ENCODE data around the gene MACROD2. TPM values are rescaled to one million over a fixed set of nuclear protein-coding genes. Genes with fewer than 3 reads are reported as not detected.

Gene MACROD2
- total RNA-seq, 1 donor from 2014 or later, result 3.5 TPM

GRCh38 chr20:14342918-14343317 is 347.6 kb downstream of the MACROD2 start:
- DNase-seq (ENCODE audit: low spot score in 2 of 2), result no peak
- no peak overlapping the region for H3K4me3 ChIP-seq
- no peaks in the 10 kb centered on the region for H3K27me3 ChIP-seq
- no peak overlapping the region for H3K27ac ChIP-seq
- TF ChIP-seq CTCF (IDR thresholded peaks at IDR 0.05), result no peak
- H3K4me1 ChIP-seq, result no peaks in the 10 kb centered on the region
- no peaks in the 10 kb centered on the region for H3K36me3 ChIP-seq
- intact Hi-C loops (cut with DNase I), result no loop called here
- H3K9me3 ChIP-seq, result no peaks in the 10 kb centered on the region

- no peak overlapping the region for H3K27ac ChIP-seq
- intact Hi-C loops (cut with DNase I), result no loop called here
- H3K27me3 ChIP-seq, result no peaks in the 10 kb centered on the region
These were observed 348.3 kb downstream of the MACROD2 start for GRCh38 chr20:14343491-14344065.

GRCh38 chr20:14344746-14345145 is 349.4 kb downstream of the MACROD2 start:
- intact Hi-C loops (cut with DNase I), result no loop called here

More at GRCh38 chr20:14343491-14344065, 348.3 kb downstream of the MACROD2 start:
- no peaks in the 10 kb centered on the region for H3K9me3 ChIP-seq
- no peak for DNase-seq (ENCODE audit: low spot score in 2 of 2)
- no peaks in the 10 kb centered on the region for H3K4me1 ChIP-seq
- no peak overlapping the region for H3K4me3 ChIP-seq
- no peak for TF ChIP-seq CTCF (IDR thresholded peaks at IDR 0.05)
- no peaks in the 10 kb centered on the region for H3K36me3 ChIP-seq

GRCh38 chr20:14355791-14356190 is 360.5 kb downstream of the MACROD2 start:
- DNase-seq (ENCODE audit: low spot score in 2 of 2), result no peak
- Histone ChIP-seq H3K4me1 (no peaks in the 10 kb centered on the region), H3K27ac (no peak overlapping the region), H3K4me3 (no peak overlapping the region), H3K36me3 (no peaks in the 10 kb centered on the region), H3K9me3 (no peaks in the 10 kb centered on the region), H3K27me3 (no peaks in the 10 kb centered on the region)
- no peak for TF ChIP-seq CTCF (IDR thresholded peaks at IDR 0.05)
- intact Hi-C loops (cut with DNase I), result no loop called here

More at GRCh38 chr20:14344746-14345145, 349.4 kb downstream of the MACROD2 start:
- Histone ChIP-seq H3K9me3 (no peaks in the 10 kb centered on the region), H3K36me3 (no peaks in the 10 kb centered on the region), H3K4me1 (no peaks in the 10 kb centered on the region), H3K4me3 (no peak overlapping the region), H3K27me3 (no peaks in the 10 kb centered on the region), H3K27ac (no peak overlapping the region)
- DNase-seq (ENCODE audit: low spot score in 2 of 2), result no peak
- no peak for TF ChIP-seq CTCF (IDR thresholded peaks at IDR 0.05)

GRCh38 chr20:14360416-14360815 is 365.1 kb downstream of the MACROD2 start:
- H3K4me3 ChIP-seq, result no peak overlapping the region

More at GRCh38 chr20:14360416-14360815, 365.1 kb downstream of the MACROD2 start:
- no peaks in the 10 kb centered on the region for H3K27me3 ChIP-seq
- intact Hi-C loops (cut with DNase I), result no loop called here
- no peaks in the 10 kb centered on the region for H3K36me3 ChIP-seq
- no peak overlapping the region for H3K27ac ChIP-seq
- no peaks in the 10 kb centered on the region for H3K4me1 ChIP-seq
- no peak for TF ChIP-seq CTCF (IDR thresholded peaks at IDR 0.05)
- no peaks in the 10 kb centered on the region for H3K9me3 ChIP-seq
- DNase-seq (ENCODE audit: low spot score in 2 of 2), result no peak
